Smooth muscle cell (in vitro differentiated cells): ENCODE measurements around the gene CXXC4. TPM values are rescaled to one million over a fixed set of nuclear protein-coding genes. Genes with fewer than 3 reads are reported as not detected.

Source experiments
- DNase-seq: peaks from one replicate; lab custom pipeline; 2025; ENCODE audit not compliant: unreplicated experiment; lab: John Stamatoyannopoulos, UW
- H2AFZ ChIP-seq: fragments of 200-600 bp; sonication (generic); 2 replicates; pipeline ENCODE4 v1.6.0; 2016; ENCODE audit warnings: antibody characterized with exemption, low read depth, mild to moderate bottlenecking
- H3F3A ChIP-seq: fragments of 200-600 bp; sonication (generic); 2 replicates; pipeline ENCODE4 v1.6.0; 2017; ENCODE audit warnings: antibody characterized with exemption, low read depth
- H3K27ac ChIP-seq: fragments of 200-600 bp; sonication (generic); 2 replicates; pipeline ENCODE4 v1.5.1; 2016; ENCODE audit warnings: low read depth, mild to moderate bottlenecking
- H3K27me3 ChIP-seq: fragments of 200-600 bp; sonication (generic); 2 replicates; pipeline ENCODE4 v1.6.1; 2016; ENCODE audit warnings: low read depth, mild to moderate bottlenecking
- H3K36me3 ChIP-seq: fragments of 200-600 bp; sonication (generic); 2 replicates; pipeline ENCODE4 v1.5.1; 2016; ENCODE audit warnings: low read depth
- H3K4me1 ChIP-seq: fragments of 200-600 bp; sonication (generic); 2 replicates; pipeline ENCODE4 v1.5.1; 2016; ENCODE audit warnings: low read depth
- H3K4me2 ChIP-seq: fragments of 200-600 bp; sonication (generic); 2 replicates; pipeline ENCODE4 v1.6.0; 2016; ENCODE audit warnings: mild to moderate bottlenecking
- H3K4me3 ChIP-seq: fragments of 200-600 bp; sonication (generic); 2 replicates; pipeline ENCODE4 v1.5.1; 2016; ENCODE audit warnings: mild to moderate bottlenecking
- H3K79me2 ChIP-seq: fragments of 200-600 bp; sonication (generic); 2 replicates; pipeline ENCODE4 v1.6.0; 2016; ENCODE audit warnings: low read depth, mild to moderate bottlenecking
- H3K9ac ChIP-seq: fragments of 200-600 bp; sonication (generic); 2 replicates; pipeline ENCODE4 v1.6.0; 2016; ENCODE audit warnings: low read depth
- H3K9me3 ChIP-seq: fragments of 200-600 bp; sonication (generic); replicated peaks from 2 replicates; pipeline ENCODE4 v1.5.1; 2016; ENCODE audit warnings: low read depth
- H4K20me1 ChIP-seq: fragments of 200-600 bp; sonication (generic); 2 replicates; pipeline ENCODE4 v1.6.0; 2016; ENCODE audit warnings: low read depth
- WGBS: methylation state at CpG from one replicate; pipeline ENCODE4 v1.1.7; 2016; ENCODE audit warnings: low lambda C conversion rate; 5-methylcytosine and 5-hydroxymethylcytosine counted together
- polyA plus RNA-seq: library from polyadenylated mRNA; unstranded; fragments of >200 nt; fragmentation: Nextera tagmentation; extraction: Ambion mirVana; gene quantifications from 2 replicates; pipeline ENCODE4 v1.2.1, GENCODE V29; 2016
- total RNA-seq: library from RNA; depleted of rRNA; stranded (reverse); fragments of >200 nt; gene quantifications from 2 replicates; pipeline ENCODE4 v1.2.3, GENCODE V29; 2014
- TF ChIP-seq, protein P1 (sequence below): fragments of 200-600 bp; sonication (generic); IDR thresholded peaks from 2 replicates; pipeline ENCODE4 v1.5.1; 2017; ENCODE audit warnings: borderline replicate concordance, mild to moderate bottlenecking, antibody characterized with exemption; ENCODE audit not compliant: insufficient read depth, poor library complexity, severe bottlenecking

The CXXC4 gene
- total and polyA plus RNA-seq, 2 experiments from 2014 or later, result 0.18 to 0.64 TPM

DNA sequence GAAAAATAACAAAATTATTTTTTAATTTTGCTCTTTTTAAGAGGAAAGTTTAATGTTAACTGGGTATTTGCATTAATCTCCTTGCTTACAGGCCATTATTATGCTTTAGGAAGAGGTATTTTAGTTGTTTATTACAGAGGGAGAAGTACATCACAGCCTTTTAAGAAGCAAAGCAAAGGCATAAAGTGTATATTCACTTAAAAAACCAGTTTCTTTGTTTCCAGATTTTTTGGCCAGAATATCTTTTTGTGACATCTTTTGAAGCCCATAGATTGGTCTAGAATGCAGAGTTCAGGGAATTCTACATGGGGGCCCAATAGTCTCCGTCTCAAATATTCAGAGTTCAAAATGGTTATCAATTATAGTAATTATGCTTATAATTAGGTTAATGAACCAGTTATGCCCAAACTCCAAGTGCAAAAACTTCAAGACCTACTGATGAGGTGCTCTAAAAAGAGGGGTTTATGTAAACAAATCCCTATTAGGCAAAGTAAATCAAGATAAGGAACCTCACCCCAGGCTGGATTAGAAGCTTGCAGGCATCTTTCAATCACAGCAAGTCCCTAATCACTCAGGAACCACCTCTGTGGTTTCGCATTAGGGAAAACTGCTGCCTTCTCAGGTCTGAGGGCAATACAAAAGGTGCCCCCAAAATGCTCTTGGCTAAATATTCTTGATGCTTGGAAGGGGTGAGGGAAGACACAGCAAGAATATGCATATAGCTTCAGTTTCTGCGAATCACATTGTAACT lies 1.4 kb downstream of the CXXC4 start:
- 52% methylated on average over 3 of the region's 3 CpGs for WGBS
- no peak for DNase-seq
- peaks cover 4% of the 10 kb centered on the region for H3K27me3 ChIP-seq
- H3K9ac ChIP-seq, result no peak overlapping the region
- H3K9me3 ChIP-seq, result no peaks in the 10 kb centered on the region
- H4K20me1 ChIP-seq, result no peaks in the 10 kb centered on the region
- H3K4me2 ChIP-seq, result peak overlapping the region; percentile 90
- no peaks in the 10 kb centered on the region for H3K36me3 ChIP-seq
- H3K27ac ChIP-seq, result no peak overlapping the region
- H3K4me1 ChIP-seq, result peaks cover 30% of the 10 kb centered on the region
- H3K79me2 ChIP-seq, result no peaks in the 10 kb centered on the region
- H3K4me3 ChIP-seq, result peak overlapping the region; percentile 69
- H3F3A ChIP-seq, result peaks cover 24% of the 10 kb centered on the region
- H2AFZ ChIP-seq, result no peak overlapping the region
- TF ChIP-seq, protein P1, sequence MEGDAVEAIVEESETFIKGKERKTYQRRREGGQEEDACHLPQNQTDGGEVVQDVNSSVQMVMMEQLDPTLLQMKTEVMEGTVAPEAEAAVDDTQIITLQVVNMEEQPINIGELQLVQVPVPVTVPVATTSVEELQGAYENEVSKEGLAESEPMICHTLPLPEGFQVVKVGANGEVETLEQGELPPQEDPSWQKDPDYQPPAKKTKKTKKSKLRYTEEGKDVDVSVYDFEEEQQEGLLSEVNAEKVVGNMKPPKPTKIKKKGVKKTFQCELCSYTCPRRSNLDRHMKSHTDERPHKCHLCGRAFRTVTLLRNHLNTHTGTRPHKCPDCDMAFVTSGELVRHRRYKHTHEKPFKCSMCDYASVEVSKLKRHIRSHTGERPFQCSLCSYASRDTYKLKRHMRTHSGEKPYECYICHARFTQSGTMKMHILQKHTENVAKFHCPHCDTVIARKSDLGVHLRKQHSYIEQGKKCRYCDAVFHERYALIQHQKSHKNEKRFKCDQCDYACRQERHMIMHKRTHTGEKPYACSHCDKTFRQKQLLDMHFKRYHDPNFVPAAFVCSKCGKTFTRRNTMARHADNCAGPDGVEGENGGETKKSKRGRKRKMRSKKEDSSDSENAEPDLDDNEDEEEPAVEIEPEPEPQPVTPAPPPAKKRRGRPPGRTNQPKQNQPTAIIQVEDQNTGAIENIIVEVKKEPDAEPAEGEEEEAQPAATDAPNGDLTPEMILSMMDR, result no peak

DNA sequence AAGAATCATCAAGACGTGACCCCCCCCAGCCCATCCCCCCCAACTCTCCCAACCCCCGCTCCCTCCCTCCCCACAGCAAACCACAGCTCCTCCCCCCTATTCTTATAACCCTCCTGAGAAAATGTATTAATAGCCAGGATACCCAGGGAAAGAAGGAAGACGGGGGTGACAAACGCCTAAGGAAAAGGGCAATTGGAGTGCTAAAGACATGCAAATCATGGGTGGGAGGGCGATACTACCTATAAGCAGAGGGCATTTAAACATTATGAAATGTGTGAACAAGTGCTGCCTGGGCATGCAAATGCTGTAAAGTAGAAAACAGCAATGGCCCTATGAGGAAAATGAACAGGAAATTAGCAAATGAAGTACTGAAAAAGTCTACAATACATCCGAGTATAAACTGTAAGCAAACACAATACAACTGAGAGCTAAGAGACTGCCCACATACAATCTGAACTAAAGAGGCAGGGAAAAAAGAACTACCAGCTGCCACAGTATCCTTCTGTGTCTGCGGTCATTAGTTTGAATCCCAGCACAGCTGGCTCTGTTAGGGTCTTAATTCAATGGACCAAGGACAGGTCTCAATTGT lies 2.4 kb downstream of the CXXC4 start:
- Histone ChIP-seq H4K20me1 (no peaks in the 10 kb centered on the region), H3K4me1 (peaks cover 33% of the 10 kb centered on the region), H3K27ac (no peak overlapping the region), H2AFZ (peak overlapping the region; percentile 13), H3K9me3 (no peaks in the 10 kb centered on the region), H3K4me3 (peak overlapping the region; percentile 69), H3K36me3 (no peaks in the 10 kb centered on the region), H3F3A (peaks cover 24% of the 10 kb centered on the region), H3K79me2 (no peaks in the 10 kb centered on the region), H3K27me3 (no peaks in the 10 kb centered on the region), H3K4me2 (peak overlapping the region; percentile 94), H3K9ac (no peak overlapping the region)
- TF ChIP-seq, protein P1, result no peak
- DNase-seq, result peak; percentile 5
- WGBS, result 6% methylated on average over 7 of the region's 7 CpGs

DNA sequence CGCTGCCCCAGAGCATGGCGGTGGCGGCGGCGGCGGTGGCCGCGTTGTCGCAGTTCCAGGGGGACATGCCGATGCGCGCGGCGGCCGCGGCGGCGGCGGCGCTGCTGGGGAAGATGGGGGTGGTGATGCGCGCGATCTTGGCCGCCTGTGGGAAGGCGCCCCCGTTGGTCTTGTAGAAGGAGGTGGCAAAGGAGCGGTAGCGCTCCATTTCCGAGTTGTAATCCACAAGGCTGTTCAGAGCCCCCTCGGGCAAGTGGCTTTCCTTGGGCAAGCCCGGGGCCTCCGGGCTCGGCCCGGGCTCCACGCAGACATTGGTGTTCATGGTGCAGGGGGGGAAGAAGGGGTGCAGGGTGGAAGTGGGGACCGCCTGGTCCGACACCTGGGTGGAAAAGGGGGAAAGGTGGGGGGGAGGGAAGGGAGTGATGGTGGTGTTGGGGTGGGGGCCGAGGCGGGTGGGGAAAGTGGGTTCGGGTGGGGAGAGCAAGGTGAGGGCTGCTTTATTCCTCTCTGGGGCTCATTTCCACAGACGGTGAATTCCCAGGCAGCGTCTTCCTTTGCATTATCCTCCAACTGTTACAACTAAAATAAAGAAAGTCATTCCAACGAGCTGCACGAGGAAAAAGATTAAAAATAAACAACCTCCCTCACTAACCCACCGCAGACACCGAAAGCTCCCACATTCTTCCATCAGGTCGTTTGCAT lies 3.1 kb downstream of the CXXC4 start:
- Histone ChIP-seq H3K27me3 (no peaks in the 10 kb centered on the region), H3K36me3 (no peaks in the 10 kb centered on the region), H3K4me3 (peak overlapping the region; percentile 69), H3K27ac (no peak overlapping the region), H3K9me3 (no peaks in the 10 kb centered on the region), H3K9ac (no peak overlapping the region), H3K4me1 (peaks cover 39% of the 10 kb centered on the region), H2AFZ (peak overlapping the region; percentile 91), H4K20me1 (no peaks in the 10 kb centered on the region), H3K4me2 (peak overlapping the region; percentile 94), H3K79me2 (no peaks in the 10 kb centered on the region), H3F3A (peaks cover 24% of the 10 kb centered on the region)
- DNase-seq, result peak; percentile 21
- TF ChIP-seq, protein P1, result no peak
- 1% methylated on average over 26 of the region's 47 CpGs for WGBS
